IMR-90 (cell line): ENCODE data around the gene MYEF2. TPM values are rescaled to one million over a fixed set of nuclear protein-coding genes. Genes with fewer than 3 reads are reported as not detected.
A peak's percentile ranks its signal among the peaks of the same experiment; 100 is the strongest.

ENCODE experiments used
- ATAC-seq: fragments of 200-7000 bp; cut with Tn5 transposase; 2 replicates; pipeline ENCODE4 v1.9.1; 2020; ENCODE audit warnings: low read depth, mild to moderate bottlenecking, moderate library complexity
- BruUV-seq: library from RNA; stranded (reverse); fragments of 400-500 nt; replicated peaks from 2 replicates; lab custom pipeline; 2021; lab: Mats Ljungman, UMichigan
- CTCF ChIA-PET: fragments of 300-600 bp; formaldehyde crosslinking; extraction: SDS; loops from one replicate; lab custom pipeline; 2021; ENCODE audit warnings: antibody characterized with exemption; lab: Yijun Ruan, JAX
- POLR2A ChIA-PET: fragments of 300-600 bp; sonication (Branson Sonifier 250); formaldehyde crosslinking; loops from one replicate; lab custom pipeline; 2022; ENCODE audit warnings: antibody characterized with exemption; ENCODE audit not compliant: unreplicated experiment; lab: Charles Lee
- DNase-seq: peaks from one replicate; pipeline ENCODE4 v3.0.0; 2013
- H2AFZ ChIP-seq: replicated peaks from 2 replicates; pipeline ENCODE3; 2013; ENCODE audit warnings: low read length, mild to moderate bottlenecking; ENCODE audit not compliant: poor library complexity
- H2AK5ac ChIP-seq: 2 replicates; pipeline ENCODE4 v1.6.1; 2013; ENCODE audit warnings: low read depth, low read length, inconsistent platforms
- H2AK9ac ChIP-seq: replicated peaks from 2 replicates; pipeline ENCODE3; 2013; ENCODE audit warnings: mild to moderate bottlenecking, low read depth, low read length, moderate library complexity; ENCODE audit not compliant: poor library complexity
- H2BK120ac ChIP-seq: 2 replicates; pipeline ENCODE4 v1.6.1; 2013; ENCODE audit warnings: low read depth, low read length, inconsistent platforms
- H2BK15ac ChIP-seq: 3 replicates; pipeline ENCODE4 v1.6.1; 2013; ENCODE audit warnings: low read depth, low read length, inconsistent platforms
- H2BK20ac ChIP-seq: 2 replicates; pipeline ENCODE4 v1.6.1; 2013; ENCODE audit warnings: low read depth, mild to moderate bottlenecking, inconsistent platforms, low read length, moderate library complexity
- H2BK5ac ChIP-seq: 2 replicates; pipeline ENCODE4 v1.6.1; 2013; ENCODE audit warnings: mild to moderate bottlenecking, low read depth, low read length, inconsistent platforms; ENCODE audit not compliant: poor library complexity, severe bottlenecking
- H3K14ac ChIP-seq: replicated peaks from 2 replicates; pipeline ENCODE4 v1.6.1; 2013; ENCODE audit warnings: low read depth, low read length, inconsistent platforms
- H3K18ac ChIP-seq: 2 replicates; pipeline ENCODE4 v1.6.1; 2013; ENCODE audit warnings: low read depth, low read length, control low read depth
- H3K23ac ChIP-seq: 2 replicates; pipeline ENCODE4 v1.6.1; 2013; ENCODE audit warnings: low read depth, low read length, inconsistent platforms
- H3K27ac ChIP-seq: 2 replicates; pipeline ENCODE4 v1.5.1; 2013; ENCODE audit warnings: mild to moderate bottlenecking, control low read depth, low read length; ENCODE audit not compliant: insufficient read depth
- H3K27me3 ChIP-seq: 2 replicates; pipeline ENCODE4 v1.6.1; 2013; ENCODE audit warnings: low read length; ENCODE audit not compliant: control insufficient read depth, insufficient read depth
- H3K36me3 ChIP-seq: 2 replicates; pipeline ENCODE4 v1.6.1; 2013; ENCODE audit warnings: low read length, mixed read lengths; ENCODE audit not compliant: control insufficient read depth, insufficient read depth
- H3K4ac ChIP-seq: 2 replicates; pipeline ENCODE4 v1.6.1; 2013; ENCODE audit warnings: low read depth, low read length, inconsistent platforms
- H3K4me1 ChIP-seq: 2 replicates; pipeline ENCODE4 v1.6.1; 2013; ENCODE audit warnings: low read length, mixed read lengths; ENCODE audit not compliant: control insufficient read depth, insufficient read depth
- H3K4me2 ChIP-seq: 2 replicates; pipeline ENCODE4 v1.6.1; 2013; ENCODE audit warnings: low read depth, mild to moderate bottlenecking, control low read depth, low read length, moderate library complexity
- H3K4me3 ChIP-seq: 2 replicates; pipeline ENCODE4 v1.5.1; 2013; ENCODE audit warnings: low read depth, mild to moderate bottlenecking, control low read depth, low read length, moderate library complexity; ENCODE audit not compliant: insufficient read depth
- H3K56ac ChIP-seq: 2 replicates; pipeline ENCODE4 v1.6.1; 2013; ENCODE audit warnings: low read length, inconsistent platforms; ENCODE audit not compliant: insufficient read depth; ENCODE audit errors: extremely low read depth
- H3K79me1 ChIP-seq, 2 experiments: 2 replicates each; pipeline ENCODE4 v1.6.1; 2013; ENCODE audit warnings: low read length in 2 of 2, inconsistent platforms in 1 of 2, low read depth in 1 of 2
- H3K9ac ChIP-seq: 2 replicates; pipeline ENCODE4 v1.6.1; 2013; ENCODE audit warnings: low read depth, low read length, control low read depth
- H3K9me1 ChIP-seq: 2 replicates; pipeline ENCODE4 v1.6.1; 2013; ENCODE audit warnings: low read length, inconsistent platforms; ENCODE audit not compliant: insufficient read depth
- H3K9me3 ChIP-seq: 2 replicates; pipeline ENCODE4 v1.6.1; 2013; ENCODE audit warnings: low read length; ENCODE audit not compliant: control insufficient read depth, insufficient read depth
- H4K20me1 ChIP-seq: 2 replicates; pipeline ENCODE4 v1.6.1; 2013; ENCODE audit warnings: low read length, inconsistent platforms; ENCODE audit not compliant: insufficient read depth
- H4K5ac ChIP-seq: 2 replicates; pipeline ENCODE4 v1.6.1; 2013; ENCODE audit warnings: mild to moderate bottlenecking, low read depth, low read length, control low read depth
- H4K8ac ChIP-seq, 2 experiments: 2 replicates each; pipeline ENCODE4 v1.6.1; 2013; ENCODE audit warnings: low read depth in 2 of 2, low read length in 2 of 2, control low read depth in 1 of 2, inconsistent platforms in 1 of 2
- H4K91ac ChIP-seq: 2 replicates; pipeline ENCODE4 v1.6.1; 2013; ENCODE audit warnings: low read depth, low read length, inconsistent platforms; ENCODE audit not compliant: insufficient read depth
- BHLHE40 ChIP-seq: fragments of 150-350 bp; IDR thresholded peaks from 2 replicates; pipeline ENCODE4 v1.6.1; 2016; ENCODE audit warnings: mild to moderate bottlenecking, low read depth, low read length
- CEBPB ChIP-seq: IDR thresholded peaks from 2 replicates; pipeline ENCODE4 v1.6.1; 2012; ENCODE audit warnings: low read depth, low read length, improper control_type of control experiment
- CHD1 ChIP-seq: IDR thresholded peaks from 2 replicates; pipeline ENCODE4 v1.6.1; 2012; ENCODE audit warnings: low read depth, low read length, improper control_type of control experiment
- FOS ChIP-seq: fragments of 150-350 bp; IDR thresholded peaks from 2 replicates; pipeline ENCODE4 v1.6.1; 2016; ENCODE audit warnings: low read depth, low read length
- MAFK ChIP-seq: IDR thresholded peaks from 2 replicates; pipeline ENCODE4 v1.6.1; 2012; ENCODE audit warnings: low read depth, low read length, improper control_type of control experiment
- MAZ ChIP-seq: IDR thresholded peaks from 2 replicates; pipeline ENCODE4 v1.6.1; 2012; ENCODE audit warnings: low read depth, mild to moderate bottlenecking, low read length, improper control_type of control experiment, moderate library complexity, borderline replicate concordance
- MXI1 ChIP-seq: IDR thresholded peaks from 2 replicates; pipeline ENCODE4 v1.6.1; 2012; ENCODE audit warnings: low read depth, mild to moderate bottlenecking, low read length, moderate library complexity, borderline replicate concordance
- NFE2L2 ChIP-seq: fragments of 150-350 bp; IDR thresholded peaks from 2 replicates; pipeline ENCODE4 v1.6.1; 2016; ENCODE audit warnings: low read depth, mild to moderate bottlenecking, low read length
- POLR2A ChIP-seq: IDR thresholded peaks from 2 replicates; pipeline ENCODE4 v1.6.1; 2012; ENCODE audit warnings: mild to moderate bottlenecking, low read depth, low read length
- RCOR1 ChIP-seq: IDR thresholded peaks from 2 replicates; pipeline ENCODE4 v1.6.1; 2012; ENCODE audit warnings: mild to moderate bottlenecking, low read length, improper control_type of control experiment; ENCODE audit not compliant: insufficient replicate concordance
- SMC3 ChIP-seq: fragments of 150-350 bp; IDR thresholded peaks from 2 replicates; pipeline ENCODE4 v1.6.1; 2016; ENCODE audit warnings: low read depth, mild to moderate bottlenecking, antibody characterized with exemption, low read length, moderate library complexity
- WGBS, 2 experiments: methylation state at CpG; one replicate each; pipeline versions ENCODE4 v1.1.5 to v1.1.7; 2013; ENCODE audit warnings: missing lambda C conversion rate in 2 of 2; ENCODE audit not compliant: insufficient read length in 1 of 2; ENCODE audit errors: extremely low coverage in 2 of 2; 5-methylcytosine and 5-hydroxymethylcytosine counted together
- dilution Hi-C: fragments of 300-500 bp; cut with HindIII; formaldehyde crosslinking; loops from one replicate; pipeline ENCODE4 v1.14.3; 2018; ENCODE audit warnings: low sequenced_read_pairs; ENCODE audit not compliant: unreplicated experiment
- in situ Hi-C: fragments of 300-500 bp; cut with MboI; formaldehyde crosslinking; loops from 3 replicates; pipeline ENCODE4 v1.14.3; 2019; ENCODE audit warnings: low sequenced_read_pairs, inconsistent platforms, mixed read lengths
- intact Hi-C: fragments of 100-400 bp; cut with micrococcal nuclease; formaldehyde crosslinking; loops from 2 replicates; pipeline ENCODE4 v1.10.0; 2022
- polyA plus RNA-seq, 3 experiments: library from polyadenylated mRNA; depleted of rRNA; stranded (reverse); fragments of >200 nt; gene quantifications; 2 replicates each; pipeline ENCODE4 v1.2.3, GENCODE V29; 2012; ENCODE audit warnings: low replicate concordance in 1 of 3
- total RNA-seq: library from RNA; depleted of rRNA; stranded (reverse); fragments of >200 nt; gene quantifications from 2 replicates; pipeline ENCODE4 v1.2.3, GENCODE V29; 2012
- TF ChIP-seq, protein P1 (sequence below): conservative IDR thresholded peaks from 2 replicates; pipeline ENCODE4 v1.5.1; 2012; ENCODE audit warnings: mild to moderate bottlenecking, low read depth, low read length, improper control_type of control experiment
- TF ChIP-seq, protein P2 (sequence below): fragments of 150-350 bp; IDR thresholded peaks from 2 replicates; pipeline ENCODE4 v1.6.1; 2016; ENCODE audit warnings: low read depth, mild to moderate bottlenecking, low read length, moderate library complexity, borderline replicate concordance
- TF ChIP-seq, protein P3 (sequence below): fragments of 150-350 bp; IDR thresholded peaks from 2 replicates; pipeline ENCODE4 v1.6.1; 2017; ENCODE audit warnings: mild to moderate bottlenecking, antibody characterized with exemption, low read length, low read depth

Gene MYEF2
- total and polyA plus RNA-seq, 2 of the 4 experiments (the other 2 are of a cell fraction): 4.5 to 5.8 TPM

DNA sequence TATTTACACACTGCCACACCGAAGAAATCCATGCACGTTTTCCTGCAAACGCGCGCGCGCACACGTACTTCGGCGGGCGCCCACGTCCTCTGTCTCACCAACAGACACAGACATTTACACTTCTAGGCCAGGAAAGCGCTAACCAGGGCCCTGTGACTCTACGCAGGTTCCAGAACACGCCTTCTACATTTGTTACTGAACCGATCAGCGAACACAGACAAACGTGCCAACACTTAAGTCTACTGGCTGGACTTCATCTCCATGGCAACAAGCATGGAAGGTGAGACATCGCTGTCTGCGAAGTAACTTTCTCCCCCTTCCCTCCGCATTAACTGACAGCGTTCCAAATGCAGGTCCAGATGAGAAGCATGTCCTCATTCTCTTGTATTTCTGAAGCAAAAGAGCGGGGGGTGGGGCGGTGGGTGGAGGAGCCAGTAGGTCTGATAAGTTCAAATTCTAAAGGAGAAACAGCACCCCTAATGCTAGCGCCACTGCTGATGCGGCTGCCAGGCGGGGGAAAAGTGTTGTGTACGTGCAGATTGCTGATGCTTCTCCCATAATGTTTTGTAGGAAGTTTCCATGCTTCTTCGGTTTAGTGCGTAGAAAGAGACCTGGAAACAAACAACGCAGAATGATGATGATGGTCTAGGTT is 13.6 kb upstream of the MYEF2 start, which contains the start of gene CTXN2:
TSS of gene CTXN2 (plus strand) at position 92 of the 652 bp plus-strand sequence. CDS start 9,636 bp downstream, outside the sequence.
- POLR2A ChIA-PET: no interaction called here

More for the DNA sequence above, 13.6 kb upstream of the MYEF2 start, which contains the start of gene CTXN2:
- H2BK20ac ChIP-seq: no peak within 1 kb of the TSS
- no peak within 1 kb of the TSS for H3K9ac ChIP-seq
- in situ Hi-C loops: no loop called here
- H3K27me3 ChIP-seq: peaks cover 5% of the 10 kb centered on the region; the same call in 1 of the 2 replicates
- TF ChIP-seq CEBPB: no peak
- TF ChIP-seq NFE2L2: no peak
- TF ChIP-seq BHLHE40: no peak
- TF ChIP-seq CHD1: no peak
- TF ChIP-seq MAZ: no peak
- no peak for TF ChIP-seq MAFK
- TF ChIP-seq, protein P1, sequence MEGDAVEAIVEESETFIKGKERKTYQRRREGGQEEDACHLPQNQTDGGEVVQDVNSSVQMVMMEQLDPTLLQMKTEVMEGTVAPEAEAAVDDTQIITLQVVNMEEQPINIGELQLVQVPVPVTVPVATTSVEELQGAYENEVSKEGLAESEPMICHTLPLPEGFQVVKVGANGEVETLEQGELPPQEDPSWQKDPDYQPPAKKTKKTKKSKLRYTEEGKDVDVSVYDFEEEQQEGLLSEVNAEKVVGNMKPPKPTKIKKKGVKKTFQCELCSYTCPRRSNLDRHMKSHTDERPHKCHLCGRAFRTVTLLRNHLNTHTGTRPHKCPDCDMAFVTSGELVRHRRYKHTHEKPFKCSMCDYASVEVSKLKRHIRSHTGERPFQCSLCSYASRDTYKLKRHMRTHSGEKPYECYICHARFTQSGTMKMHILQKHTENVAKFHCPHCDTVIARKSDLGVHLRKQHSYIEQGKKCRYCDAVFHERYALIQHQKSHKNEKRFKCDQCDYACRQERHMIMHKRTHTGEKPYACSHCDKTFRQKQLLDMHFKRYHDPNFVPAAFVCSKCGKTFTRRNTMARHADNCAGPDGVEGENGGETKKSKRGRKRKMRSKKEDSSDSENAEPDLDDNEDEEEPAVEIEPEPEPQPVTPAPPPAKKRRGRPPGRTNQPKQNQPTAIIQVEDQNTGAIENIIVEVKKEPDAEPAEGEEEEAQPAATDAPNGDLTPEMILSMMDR: no peak
- no peak for TF ChIP-seq SMC3
- TF ChIP-seq RCOR1: no peak
- TF ChIP-seq, protein P2, sequence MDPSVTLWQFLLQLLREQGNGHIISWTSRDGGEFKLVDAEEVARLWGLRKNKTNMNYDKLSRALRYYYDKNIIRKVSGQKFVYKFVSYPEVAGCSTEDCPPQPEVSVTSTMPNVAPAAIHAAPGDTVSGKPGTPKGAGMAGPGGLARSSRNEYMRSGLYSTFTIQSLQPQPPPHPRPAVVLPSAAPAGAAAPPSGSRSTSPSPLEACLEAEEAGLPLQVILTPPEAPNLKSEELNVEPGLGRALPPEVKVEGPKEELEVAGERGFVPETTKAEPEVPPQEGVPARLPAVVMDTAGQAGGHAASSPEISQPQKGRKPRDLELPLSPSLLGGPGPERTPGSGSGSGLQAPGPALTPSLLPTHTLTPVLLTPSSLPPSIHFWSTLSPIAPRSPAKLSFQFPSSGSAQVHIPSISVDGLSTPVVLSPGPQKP: no peak
- no peak for TF ChIP-seq MXI1
- TF ChIP-seq, protein P3, sequence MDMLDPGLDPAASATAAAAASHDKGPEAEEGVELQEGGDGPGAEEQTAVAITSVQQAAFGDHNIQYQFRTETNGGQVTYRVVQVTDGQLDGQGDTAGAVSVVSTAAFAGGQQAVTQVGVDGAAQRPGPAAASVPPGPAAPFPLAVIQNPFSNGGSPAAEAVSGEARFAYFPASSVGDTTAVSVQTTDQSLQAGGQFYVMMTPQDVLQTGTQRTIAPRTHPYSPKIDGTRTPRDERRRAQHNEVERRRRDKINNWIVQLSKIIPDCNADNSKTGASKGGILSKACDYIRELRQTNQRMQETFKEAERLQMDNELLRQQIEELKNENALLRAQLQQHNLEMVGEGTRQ: no peak
- TF ChIP-seq FOS: no peak
- no peak for TF ChIP-seq POLR2A
- dilution Hi-C loops: no loop called here
- no peak within 1 kb of the TSS for H2AK5ac ChIP-seq
- H3K4ac ChIP-seq: no peak within 1 kb of the TSS
- no peak within 1 kb of the TSS for H4K91ac ChIP-seq
- no peak within 1 kb of the TSS for H3K27ac ChIP-seq
- H2BK120ac ChIP-seq: no peak within 1 kb of the TSS
- H3K9me3 ChIP-seq: no peaks in the 10 kb centered on the region
- peak within 1 kb of the TSS; percentile 24; the same call in 1 of the 2 replicates for H3K4me3 ChIP-seq
- H3K14ac ChIP-seq: no peak within 1 kb of the TSS
- no peaks in the 10 kb centered on the region for H4K20me1 ChIP-seq
- H4K8ac ChIP-seq: no peak within 1 kb of the TSS
- no TSS peak for BruUV-seq
- no peak within 1 kb of the TSS for H3K23ac ChIP-seq
- no peak within 1 kb of the TSS for H3K18ac ChIP-seq
- H2AFZ ChIP-seq: no peak within 1 kb of the TSS
- H3K56ac ChIP-seq: no peak within 1 kb of the TSS
- H2BK15ac ChIP-seq: no peak within 1 kb of the TSS
- ATAC-seq (no peak), DNase-seq (no peak)
- H3K4me2 ChIP-seq: peak within 1 kb of the TSS; percentile 53
- 14% methylated on average over 14 of the region's 31 CpGs; no CpG with 5 or more reads in 1 of the 2 experiments for WGBS, 2 experiments
- no peaks in the 10 kb centered on the region for H3K4me1 ChIP-seq
- H3K36me3 ChIP-seq: no peaks in the 10 kb centered on the region
- no peak within 1 kb of the TSS for H2BK5ac ChIP-seq
- intact Hi-C loops: no loop called here
- no peak within 1 kb of the TSS for H4K5ac ChIP-seq
- H3K79me1 ChIP-seq: no peaks in the 10 kb centered on the region
- H2AK9ac ChIP-seq: no peak within 1 kb of the TSS
- CTCF ChIA-PET: no interaction called here
- no peaks in the 10 kb centered on the region for H3K9me1 ChIP-seq
